ENCODE data around the gene SLC25A22.

SLC25A22 gene

DNA sequence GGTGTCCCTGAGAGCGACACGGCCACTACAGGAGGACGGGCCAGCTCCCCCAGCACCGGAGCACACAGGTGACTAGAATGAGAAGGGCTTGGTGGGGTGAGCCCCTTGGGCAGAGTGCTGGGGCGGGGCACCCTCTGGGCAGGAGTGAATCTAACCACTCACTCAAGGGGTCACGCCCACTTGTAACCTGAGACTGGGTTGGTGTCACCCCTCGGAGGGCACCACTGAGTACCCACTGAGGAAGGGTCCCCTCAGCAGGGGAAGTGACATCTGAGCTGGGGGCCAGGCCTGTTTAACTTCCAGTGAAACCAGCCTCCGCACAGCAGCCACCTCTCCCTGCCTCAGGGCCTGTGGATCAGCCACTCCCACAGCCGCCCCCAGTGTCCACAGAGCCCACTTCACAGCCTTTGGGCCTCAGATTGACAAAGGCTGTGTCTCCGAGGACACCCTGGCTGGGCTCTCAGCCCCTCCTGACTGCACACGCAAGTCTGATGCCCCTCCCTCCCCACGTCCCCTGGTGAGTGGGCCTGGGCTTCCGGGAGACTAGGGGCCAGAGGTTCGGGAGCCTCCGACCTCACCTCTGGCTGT is 26.4 kb downstream of the SLC25A22 start:
- no peak for DNase-seq (ENCODE audit: low read depth in 2 of 2)

DNA sequence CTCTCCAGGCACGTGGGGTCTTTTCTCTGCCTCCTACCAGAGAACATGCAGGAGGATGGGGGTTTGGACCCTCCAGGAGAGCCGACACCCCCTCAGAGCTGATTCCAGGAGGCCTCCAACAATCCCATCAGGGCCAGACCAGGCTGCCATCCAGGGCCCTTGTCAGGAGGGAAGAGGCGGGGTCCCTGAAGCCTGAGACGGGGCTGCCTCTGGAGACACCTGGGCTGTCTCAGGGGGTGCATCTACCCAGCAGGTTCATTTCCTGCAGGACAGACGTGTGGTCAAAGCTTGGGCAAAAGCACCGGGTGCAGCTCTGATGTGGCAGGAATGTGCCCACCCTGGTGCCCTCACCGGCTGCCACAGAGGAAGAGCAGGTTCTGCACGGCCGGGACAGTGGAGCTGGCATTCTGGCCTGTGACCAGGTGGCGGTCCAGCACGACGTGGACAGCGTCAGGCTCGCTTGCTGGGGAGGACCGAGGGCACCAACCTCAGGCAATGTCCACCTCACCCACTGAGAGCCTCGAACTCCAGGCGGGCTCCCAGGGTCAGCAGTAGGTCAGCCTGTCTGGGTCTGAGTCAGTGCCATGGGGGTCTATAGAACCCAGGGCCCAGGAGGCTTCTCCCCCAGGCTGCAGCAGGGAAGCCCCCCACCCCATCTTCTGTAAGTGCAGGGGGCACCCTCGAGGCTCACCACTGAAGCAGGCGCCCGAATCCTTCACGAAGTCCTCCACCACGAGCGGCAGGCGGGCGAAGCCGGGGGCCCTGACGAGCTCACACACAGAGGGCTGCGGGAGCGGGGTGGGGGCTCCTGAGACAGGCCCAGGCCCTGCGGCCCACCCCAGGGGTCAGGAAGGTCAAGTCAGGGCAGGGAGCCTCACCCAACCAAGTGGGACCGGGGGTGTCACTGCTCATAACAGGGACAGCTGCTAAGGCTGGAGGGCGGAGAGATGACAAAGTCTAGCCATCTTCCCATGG is 27.2 kb downstream of the SLC25A22 start:
- no peak for DNase-seq (ENCODE audit: low read depth in 2 of 2)

GRCh38 chr11:769887-770641 is 28.0 kb downstream of the SLC25A22 start:
- DNase-seq (ENCODE audit: low read depth in 2 of 2): no peak

DNA sequence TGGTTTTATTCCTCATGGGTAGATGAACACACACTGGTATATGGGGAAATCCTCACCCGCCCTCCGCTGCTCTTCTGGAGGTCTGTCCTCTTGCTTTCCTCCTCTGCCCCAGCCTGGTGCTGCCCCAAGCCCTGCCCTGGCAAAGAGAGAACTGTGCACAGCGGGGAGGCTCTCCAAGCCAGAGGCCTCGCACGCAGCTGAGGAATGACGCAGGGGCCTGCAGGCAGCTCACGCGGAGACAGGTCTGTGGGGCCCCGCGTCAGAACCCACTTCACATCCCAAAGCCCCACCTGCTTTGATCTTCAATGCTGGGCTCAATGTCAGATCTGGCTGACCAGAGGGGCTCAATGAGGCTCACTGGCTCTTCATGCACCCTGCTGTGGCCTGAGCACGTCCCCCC is 30.8 kb downstream of the SLC25A22 start:
- no peak for DNase-seq (ENCODE audit: low read depth in 2 of 2)

DNA sequence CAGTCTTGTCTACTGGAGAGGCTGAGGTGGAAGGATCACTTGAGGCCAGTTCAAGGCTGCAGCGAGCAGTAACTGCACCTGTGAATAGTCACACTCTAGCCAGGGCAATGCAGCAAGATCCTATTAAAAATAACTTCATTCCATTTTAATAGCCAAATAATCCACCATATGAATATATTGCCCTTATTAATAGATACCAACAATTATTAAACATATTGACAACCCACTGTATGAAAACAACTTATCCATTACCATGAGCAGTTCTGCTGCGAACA is 31.2 kb downstream of the SLC25A22 start:
- DNase-seq (ENCODE audit: low read depth in 2 of 2): no peak

- no peak for DNase-seq (ENCODE audit: low read depth in 2 of 2)
These were observed 31.8 kb downstream of the SLC25A22 start for GRCh38 chr11:766106-766935.

DNA sequence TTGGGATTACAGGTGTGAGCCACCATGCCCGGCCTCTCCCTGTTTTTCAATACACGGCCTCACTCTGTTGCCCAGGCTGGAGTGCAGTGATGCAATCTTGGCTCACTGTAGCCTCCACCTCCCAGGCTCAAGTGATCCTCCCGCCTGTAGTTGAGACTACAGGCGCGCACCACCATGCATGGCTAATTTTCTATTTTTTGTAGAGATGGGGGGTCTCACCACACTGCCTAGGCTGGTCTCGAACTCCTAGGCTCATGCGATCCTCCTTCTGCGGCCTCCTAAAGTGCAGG is 32.3 kb downstream of the SLC25A22 start:
- DNase-seq (ENCODE audit: low read depth in 2 of 2): no peak

DNA sequence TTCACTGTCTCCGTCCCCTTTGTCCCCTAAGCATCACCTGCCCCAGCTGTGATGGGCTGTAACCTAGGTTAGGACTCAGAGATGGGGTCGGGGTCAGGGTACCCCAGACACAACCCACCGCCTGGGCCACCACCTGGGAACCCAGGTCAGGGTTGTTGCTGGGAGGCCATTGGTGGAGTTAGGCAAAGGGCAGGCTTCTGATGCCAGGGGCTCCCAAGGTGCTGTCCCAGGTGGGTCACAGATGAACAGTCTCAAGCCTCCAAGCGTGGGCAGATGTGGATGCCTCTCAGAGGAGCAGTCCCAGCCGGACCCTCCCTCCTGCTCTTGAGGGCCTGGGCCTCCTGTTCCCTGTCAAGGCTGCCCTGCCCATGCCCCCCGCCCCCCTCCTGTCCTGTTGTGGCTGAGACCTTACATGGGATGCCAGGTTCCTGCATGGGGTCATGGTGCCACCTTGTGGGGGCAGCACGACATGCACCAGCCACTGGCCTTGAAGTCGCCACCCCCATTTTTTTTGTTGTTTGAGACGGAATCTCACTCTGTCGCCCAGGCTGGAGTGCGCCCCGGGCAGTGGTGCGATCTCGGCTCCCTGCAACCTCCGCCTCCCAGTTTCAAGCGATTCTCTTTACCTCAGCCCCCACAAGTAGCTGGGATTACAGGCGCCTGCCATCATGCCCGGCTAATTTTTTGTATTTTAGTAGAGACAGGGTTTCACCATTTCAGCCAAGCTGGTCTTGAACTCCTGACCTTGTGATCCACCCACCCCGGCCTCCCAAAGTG is 32.9 kb downstream of the SLC25A22 start:
- DNase-seq (ENCODE audit: low read depth in 2 of 2): no peak

DNA sequence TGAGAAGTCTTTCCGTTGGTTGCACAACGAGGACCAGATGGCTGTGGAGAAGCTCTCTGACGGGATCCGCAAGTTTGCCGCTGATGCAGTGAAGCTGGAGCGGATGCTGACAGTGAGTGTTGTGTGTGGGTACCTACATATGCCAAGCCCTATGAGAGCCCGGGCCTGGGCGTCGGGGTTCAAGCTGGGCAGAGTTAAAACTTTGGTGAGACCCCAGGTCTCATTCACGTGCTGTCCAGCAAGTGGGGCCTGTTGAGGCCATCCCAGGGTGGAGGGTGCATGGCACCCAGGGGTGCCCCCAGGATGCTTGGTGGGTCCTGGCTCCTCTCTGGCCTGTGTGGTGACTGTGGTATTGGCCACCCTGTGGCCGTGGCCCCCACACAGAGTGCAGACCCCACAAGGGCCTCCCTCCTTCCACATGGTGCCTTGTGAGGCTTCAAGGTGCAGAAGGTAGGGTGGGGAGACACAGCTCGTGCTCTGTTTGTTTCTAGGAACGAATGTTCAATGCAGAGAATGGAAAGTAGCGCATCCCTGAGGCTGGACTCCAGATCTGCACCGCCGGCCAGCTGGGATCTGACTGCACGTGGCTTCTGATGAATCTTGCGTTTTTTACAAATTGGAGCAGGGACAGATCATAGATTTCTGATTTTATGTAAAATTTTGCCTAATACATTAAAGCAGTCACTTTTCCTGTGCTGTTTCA is 33.6 kb downstream of the SLC25A22 start:
- DNase-seq (ENCODE audit: low read depth in 2 of 2): no peak

- no peak for DNase-seq (ENCODE audit: low read depth in 2 of 2)
These were observed 34.3 kb downstream of the SLC25A22 start for GRCh38 chr11:763549-764321.

DNA sequence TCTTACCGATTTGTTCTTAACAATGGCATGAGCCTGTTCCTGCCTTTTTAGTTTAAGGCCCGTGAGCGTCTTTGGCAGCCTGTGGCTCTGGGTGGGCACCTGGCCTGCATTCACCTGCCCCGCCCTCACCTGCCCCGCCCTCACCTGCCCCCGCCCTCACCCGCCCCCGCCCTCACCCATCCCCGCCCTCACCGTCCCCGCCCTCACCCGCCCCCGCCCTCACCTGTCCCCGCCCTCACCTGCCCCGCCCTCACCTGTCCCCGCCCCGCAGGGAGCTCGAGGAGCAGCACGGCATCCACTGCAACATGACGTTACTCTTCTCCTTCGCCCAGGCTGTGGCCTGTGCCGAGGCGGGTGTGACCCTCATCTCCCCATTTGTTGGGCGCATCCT is 35.0 kb downstream of the SLC25A22 start:
- no peak for DNase-seq (ENCODE audit: low read depth in 2 of 2)

- no peak for DNase-seq (ENCODE audit: low read depth in 2 of 2)
These were observed 35.5 kb downstream of the SLC25A22 start for GRCh38 chr11:762421-763072.

DNA sequence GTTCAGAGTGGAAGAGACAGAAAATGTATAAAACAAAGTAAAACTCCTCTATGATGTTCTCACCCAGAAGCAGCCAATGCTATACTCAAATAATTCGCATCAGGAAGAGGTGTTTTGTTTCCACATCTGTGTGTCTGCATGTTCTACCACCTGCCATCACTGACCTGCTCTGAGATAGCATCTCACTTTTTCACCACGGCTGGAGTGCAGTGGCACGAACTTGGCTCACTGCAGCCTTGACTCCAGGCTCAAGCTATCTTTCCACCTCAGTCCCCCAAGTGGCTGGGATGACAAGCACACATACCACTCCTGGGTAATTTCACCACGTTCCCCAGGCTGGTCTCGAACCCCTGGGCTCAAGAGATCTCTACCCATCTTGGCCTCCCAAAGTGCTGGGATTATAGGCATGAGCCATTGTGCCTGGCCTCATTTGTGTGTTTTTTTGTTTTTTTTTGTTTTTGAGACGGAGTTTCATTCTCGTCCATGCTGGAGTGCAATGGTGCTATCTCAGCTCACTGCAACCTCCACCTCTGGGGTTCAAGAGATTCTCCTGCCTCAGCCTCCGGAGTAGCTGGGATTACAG is 36.5 kb downstream of the SLC25A22 start:
- DNase-seq (ENCODE audit: low read depth in 2 of 2): no peak

- no peak for DNase-seq (ENCODE audit: low read depth in 2 of 2)
These were observed 37.8 kb downstream of the SLC25A22 start for GRCh38 chr11:760236-760635.

DNA sequence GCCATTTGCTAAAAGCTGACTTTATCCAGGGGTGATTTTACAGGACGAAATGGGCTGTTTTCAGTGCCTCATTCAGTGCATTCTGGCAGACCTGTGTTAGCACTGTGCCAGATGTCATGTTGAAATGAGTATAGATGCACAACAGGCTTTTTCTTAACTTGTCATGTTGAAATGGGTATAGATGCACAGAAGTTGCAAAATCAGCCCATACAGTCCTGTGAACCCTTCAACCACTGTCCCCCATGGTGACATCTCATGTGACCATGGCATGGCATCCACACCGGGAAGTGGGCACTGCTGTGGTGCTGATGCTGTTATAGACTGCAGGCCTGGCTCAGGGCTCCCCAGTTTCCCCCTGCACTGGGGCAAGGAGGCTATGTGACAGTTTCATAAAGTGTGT is 48.4 kb downstream of the SLC25A22 start:
- no peak for DNase-seq (ENCODE audit: low read depth in 2 of 2)

GRCh38 chr11:748007-748359 is 50.1 kb downstream of the SLC25A22 start:
- DNase-seq (ENCODE audit: low read depth in 2 of 2): no peak

GRCh38 chr11:747158-748006 is 50.7 kb downstream of the SLC25A22 start, which contains the start of gene TALDO1:
TALDO1 (plus strand) TSS chr11:747464; CDS start chr11:747482, 18 bp downstream.
- peak; percentile 72 to 86 for DNase-seq (ENCODE audit: low read depth in 2 of 2)
